Panc1 (cell line): ENCODE measurements around the gene ADARB2. TPM values are rescaled to one million over a fixed set of nuclear protein-coding genes. Genes with fewer than 3 reads are reported as not detected.

ENCODE experiments used
- ATAC-seq: fragments of 200-7000 bp; cut with Tn5 transposase; 2 replicates; pipeline ENCODE4 v1.9.1; 2020; ENCODE audit warnings: mild to moderate bottlenecking, moderate library complexity
- BruUV-seq: library from RNA; stranded (reverse); fragments of 400-500 nt; replicated peaks from 2 replicates; lab custom pipeline; 2021; lab: Mats Ljungman, UMichigan
- CTCF ChIA-PET: fragments of 300-600 bp; sonication (Branson Sonifier 250); formaldehyde crosslinking; loops from one replicate; lab custom pipeline; 2022; ENCODE audit warnings: antibody characterized with exemption; lab: Charles Lee
- POLR2A ChIA-PET: fragments of 300-600 bp; sonication (Branson Sonifier 250); formaldehyde crosslinking; loops from one replicate; lab custom pipeline; 2022; ENCODE audit warnings: antibody characterized with exemption; lab: Charles Lee
- DNase-seq: peaks from one replicate; pipeline ENCODE4 v3.0.0-alpha.2; 2010; ENCODE audit warnings: low read depth, low spot score
- H3K27ac ChIP-seq: 2 replicates; pipeline ENCODE4 v1.5.1; 2011; ENCODE audit warnings: mild to moderate bottlenecking, low read length, inconsistent platforms
- H3K27me3 ChIP-seq: fragments of 200-500 bp; sonication (Bioruptor generic); 2 replicates; pipeline ENCODE4 v1.6.0; 2014; ENCODE audit warnings: low read length, inconsistent platforms; ENCODE audit not compliant: control insufficient read depth, insufficient read depth
- H3K36me3 ChIP-seq: fragments of 200-500 bp; sonication (Bioruptor generic); 2 replicates; pipeline ENCODE4 v1.5.1; 2014; ENCODE audit warnings: inconsistent platforms, mild to moderate bottlenecking, low read length, moderate library complexity; ENCODE audit not compliant: control insufficient read depth, insufficient read depth
- H3K4me1 ChIP-seq: 2 replicates; pipeline ENCODE4 v1.5.1; 2011; ENCODE audit warnings: inconsistent platforms, mild to moderate bottlenecking, low read length, moderate library complexity; ENCODE audit not compliant: control insufficient read depth, insufficient read depth
- H3K4me3 ChIP-seq, 2 experiments: 2 replicates each; pipeline ENCODE4 v1.5.1; 2011 to 2012; ENCODE audit warnings: low read depth in 2 of 2, low read length in 2 of 2, mild to moderate bottlenecking in 2 of 2, inconsistent platforms in 1 of 2, moderate library complexity in 1 of 2
- H3K9me3 ChIP-seq: fragments of 200-500 bp; sonication (Bioruptor generic); 2 replicates; pipeline ENCODE4 v1.5.1; 2014; ENCODE audit warnings: low read depth, mild to moderate bottlenecking, inconsistent platforms, low read length, moderate library complexity; ENCODE audit not compliant: control insufficient read depth, insufficient read depth
- POLR2AphosphoS5 ChIP-seq: IDR thresholded peaks from 2 replicates; pipeline ENCODE4 v1.6.1; 2012; ENCODE audit warnings: mild to moderate bottlenecking, low read depth, low read length, moderate library complexity
- REST ChIP-seq, 2 experiments: IDR thresholded peaks; 2 replicates each; pipeline ENCODE4 v1.6.1; 2011 to 2012; ENCODE audit warnings: low read depth in 2 of 2, control low read depth in 1 of 2, low read length in 1 of 2, mild to moderate bottlenecking in 1 of 2, moderate library complexity in 1 of 2; ENCODE audit not compliant: insufficient read depth in 1 of 2
- SIN3A ChIP-seq: IDR thresholded peaks from 2 replicates; pipeline ENCODE4 v1.6.1; 2012; ENCODE audit warnings: low read depth, mild to moderate bottlenecking, low read length, moderate library complexity, borderline replicate concordance; ENCODE audit not compliant: insufficient read depth
- TCF7L2 ChIP-seq: IDR thresholded peaks from 2 replicates; pipeline ENCODE4 v1.6.1; 2011; ENCODE audit warnings: mild to moderate bottlenecking, low read depth, low read length, inconsistent platforms
- in situ Hi-C: cut with HindIII; loops from 2 replicates; pipeline ENCODE4 v1.10.0; 2016; ENCODE audit warnings: low sequenced_read_pairs, low pct_unique_long_range_greater_than_20kb
- intact Hi-C: fragments of 100-400 bp; cut with micrococcal nuclease; formaldehyde crosslinking; loops from one replicate; pipeline ENCODE4 v1.10.0; 2022; ENCODE audit not compliant: unreplicated experiment
- total RNA-seq: library from RNA; stranded (reverse); gene quantifications from one replicate; pipeline ENCODE4 v1.2.1, GENCODE V29; 2021; ENCODE audit not compliant: unreplicated experiment
- TF ChIP-seq, protein P1 (sequence below): fragments of 450-650 bp; IDR thresholded peaks from 2 replicates; pipeline ENCODE4 v1.5.1; 2017; ENCODE audit warnings: mild to moderate bottlenecking

The ADARB2 gene
- total RNA-seq, 1 experiment from 2014 or later, result 0.31 TPM

DNA sequence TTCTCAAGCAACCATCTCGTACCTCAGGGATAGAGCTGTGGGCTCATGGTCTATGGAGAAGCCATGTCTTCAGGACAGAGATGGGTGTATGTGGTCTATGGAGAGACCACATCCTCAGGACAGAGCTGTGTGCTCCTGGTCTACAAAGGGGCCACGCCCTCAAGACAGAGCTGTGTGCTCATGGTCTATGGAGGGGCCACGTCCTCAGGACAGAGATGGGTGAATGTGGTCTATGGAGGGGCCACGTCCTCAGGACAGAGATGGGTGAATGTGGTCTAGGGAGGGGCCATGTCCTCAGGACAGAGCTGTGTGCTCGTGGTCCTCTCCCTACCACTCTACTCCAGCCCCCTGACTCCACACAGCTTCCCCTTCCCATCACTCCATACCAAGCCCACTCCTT, 563.3 kb downstream of the ADARB2 start:
- H3K4me1 ChIP-seq, result no peaks in the 10 kb centered on the region
- ATAC-seq (no peak), DNase-seq (no peak)
- in situ Hi-C loops, result no loop called here
- H3K9me3 ChIP-seq, result no peaks in the 10 kb centered on the region
- no peaks in the 10 kb centered on the region for H3K36me3 ChIP-seq
- CTCF ChIA-PET, result no interaction called here
- no TSS peak for BruUV-seq
- POLR2A ChIA-PET, result no interaction called here
- H3K4me3 ChIP-seq, result no peak overlapping the region
- TF ChIP-seq REST (IDR thresholded peaks at IDR 0.05; ENCODE audit: insufficient read depth in 1 of 2, low read depth in 2 of 2, low read length in 1 of 2), result no peak
- no peak for TF ChIP-seq TCF7L2
- TF ChIP-seq, protein P1, sequence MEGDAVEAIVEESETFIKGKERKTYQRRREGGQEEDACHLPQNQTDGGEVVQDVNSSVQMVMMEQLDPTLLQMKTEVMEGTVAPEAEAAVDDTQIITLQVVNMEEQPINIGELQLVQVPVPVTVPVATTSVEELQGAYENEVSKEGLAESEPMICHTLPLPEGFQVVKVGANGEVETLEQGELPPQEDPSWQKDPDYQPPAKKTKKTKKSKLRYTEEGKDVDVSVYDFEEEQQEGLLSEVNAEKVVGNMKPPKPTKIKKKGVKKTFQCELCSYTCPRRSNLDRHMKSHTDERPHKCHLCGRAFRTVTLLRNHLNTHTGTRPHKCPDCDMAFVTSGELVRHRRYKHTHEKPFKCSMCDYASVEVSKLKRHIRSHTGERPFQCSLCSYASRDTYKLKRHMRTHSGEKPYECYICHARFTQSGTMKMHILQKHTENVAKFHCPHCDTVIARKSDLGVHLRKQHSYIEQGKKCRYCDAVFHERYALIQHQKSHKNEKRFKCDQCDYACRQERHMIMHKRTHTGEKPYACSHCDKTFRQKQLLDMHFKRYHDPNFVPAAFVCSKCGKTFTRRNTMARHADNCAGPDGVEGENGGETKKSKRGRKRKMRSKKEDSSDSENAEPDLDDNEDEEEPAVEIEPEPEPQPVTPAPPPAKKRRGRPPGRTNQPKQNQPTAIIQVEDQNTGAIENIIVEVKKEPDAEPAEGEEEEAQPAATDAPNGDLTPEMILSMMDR, result no peak
- TF ChIP-seq SIN3A, result no peak
- no peak for TF ChIP-seq POLR2AphosphoS5
- intact Hi-C loops, result no loop called here
- no peaks in the 10 kb centered on the region for H3K27me3 ChIP-seq
- H3K27ac ChIP-seq, result no peak overlapping the region

GRCh38 chr10:1173091-1173490, 564.2 kb downstream of the ADARB2 start:
- in situ Hi-C loops (no loop called here), intact Hi-C loops (no loop called here)
- Histone ChIP-seq H3K4me3 (no peak overlapping the region), H3K9me3 (no peaks in the 10 kb centered on the region), H3K27me3 (no peaks in the 10 kb centered on the region; the same call in 1 of the 2 replicates), H3K36me3 (no peaks in the 10 kb centered on the region), H3K4me1 (no peaks in the 10 kb centered on the region), H3K27ac (no peak overlapping the region)
- TF ChIP-seq POLR2AphosphoS5, result no peak
- TF ChIP-seq SIN3A, result no peak
- TF ChIP-seq TCF7L2, result no peak
- TF ChIP-seq REST (IDR thresholded peaks at IDR 0.05; ENCODE audit: insufficient read depth in 1 of 2, low read depth in 2 of 2, low read length in 1 of 2), result no peak
- TF ChIP-seq, protein P1, result no peak
- POLR2A ChIA-PET, result no interaction called here
- BruUV-seq, result no TSS peak
- CTCF ChIA-PET, result no interaction called here
- DNase-seq, result no peak
- no peak for ATAC-seq
